IPS-20b (cell line): ENCODE results near the gene SLC17A6.

Experiments used
- H3K27ac ChIP-seq: one replicate; pipeline ENCODE4 v1.5.1; 2013; ENCODE audit warnings: low read length
- H3K27me3 ChIP-seq: 2 replicates; pipeline ENCODE4 v1.6.1; 2013; ENCODE audit warnings: mild to moderate bottlenecking, low read length, inconsistent platforms; ENCODE audit not compliant: insufficient read depth
- H3K36me3 ChIP-seq: 2 replicates; pipeline ENCODE4 v1.6.1; 2013; ENCODE audit warnings: low read depth, mild to moderate bottlenecking, inconsistent platforms, low read length, moderate library complexity; ENCODE audit not compliant: insufficient read depth
- H3K4me1 ChIP-seq: 2 replicates; pipeline ENCODE4 v1.6.1; 2013; ENCODE audit warnings: mild to moderate bottlenecking, control low read depth, inconsistent platforms, low read length, moderate library complexity; ENCODE audit not compliant: insufficient read depth
- H3K4me3 ChIP-seq: 2 replicates; pipeline ENCODE4 v1.5.1; 2013; ENCODE audit warnings: mild to moderate bottlenecking, low read length, inconsistent platforms
- H3K9ac ChIP-seq: 2 replicates; pipeline ENCODE4 v1.6.1; 2013; ENCODE audit warnings: low read depth, mild to moderate bottlenecking, inconsistent platforms, low read length, moderate library complexity
- H3K9me3 ChIP-seq: 2 replicates; pipeline ENCODE4 v1.6.1; 2013; ENCODE audit warnings: mild to moderate bottlenecking, low read depth, low read length, inconsistent platforms; ENCODE audit not compliant: insufficient read depth

Gene SLC17A6

DNA sequence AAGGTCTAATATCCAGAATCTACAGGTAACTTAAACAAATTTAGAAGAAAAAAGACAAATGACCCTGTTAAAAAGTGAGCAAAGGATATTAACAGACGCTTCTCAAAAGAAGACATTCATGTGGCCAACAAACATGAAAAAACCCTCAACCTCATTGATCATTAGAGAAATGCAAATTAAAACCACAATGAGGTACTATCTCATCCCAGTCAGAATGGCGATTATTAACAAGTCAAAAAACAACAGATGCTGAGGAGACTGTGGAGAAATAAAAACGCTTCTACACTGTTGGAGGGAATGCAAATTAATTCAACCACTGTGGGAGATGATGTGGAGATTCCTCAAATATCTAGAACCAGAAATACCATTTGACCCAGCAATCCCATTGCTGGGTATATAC is 67.2 kb downstream of the SLC17A6 start:
- H3K9me3 ChIP-seq, result no peaks in the 10 kb centered on the region
- peaks cover 5% of the 10 kb centered on the region; the same call in 1 of the 2 replicates for H3K4me1 ChIP-seq
- H3K27me3 ChIP-seq, result no peaks in the 10 kb centered on the region
- H3K27ac ChIP-seq, result no peak overlapping the region
- no peaks in the 10 kb centered on the region for H3K36me3 ChIP-seq
- no peak overlapping the region for H3K4me3 ChIP-seq
- H3K9ac ChIP-seq, result no peak overlapping the region

DNA sequence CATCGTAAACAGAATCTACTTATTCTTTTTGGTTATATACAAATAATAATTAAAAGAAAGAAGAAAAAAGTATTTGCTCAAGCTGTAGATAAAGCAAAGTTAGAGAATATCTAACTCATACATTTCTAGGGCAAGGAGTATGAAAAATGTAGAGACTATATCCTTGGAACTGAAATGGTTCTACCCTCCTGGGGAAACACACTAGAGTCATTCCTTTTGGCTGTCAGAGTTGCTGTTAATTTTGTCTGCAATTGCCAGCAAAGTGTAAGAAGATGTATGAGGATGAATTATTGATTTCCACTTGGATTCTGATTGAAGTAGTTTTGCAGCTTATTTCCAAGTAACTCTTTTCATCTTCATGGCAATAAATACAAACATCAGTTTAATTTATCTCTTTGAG is 69.1 kb downstream of the SLC17A6 start:
- Histone ChIP-seq H3K9me3 (no peaks in the 10 kb centered on the region), H3K27ac (no peak overlapping the region), H3K4me1 (peaks cover 5% of the 10 kb centered on the region; the same call in 1 of the 2 replicates), H3K4me3 (no peak overlapping the region), H3K27me3 (no peaks in the 10 kb centered on the region), H3K9ac (no peak overlapping the region), H3K36me3 (no peaks in the 10 kb centered on the region)

DNA sequence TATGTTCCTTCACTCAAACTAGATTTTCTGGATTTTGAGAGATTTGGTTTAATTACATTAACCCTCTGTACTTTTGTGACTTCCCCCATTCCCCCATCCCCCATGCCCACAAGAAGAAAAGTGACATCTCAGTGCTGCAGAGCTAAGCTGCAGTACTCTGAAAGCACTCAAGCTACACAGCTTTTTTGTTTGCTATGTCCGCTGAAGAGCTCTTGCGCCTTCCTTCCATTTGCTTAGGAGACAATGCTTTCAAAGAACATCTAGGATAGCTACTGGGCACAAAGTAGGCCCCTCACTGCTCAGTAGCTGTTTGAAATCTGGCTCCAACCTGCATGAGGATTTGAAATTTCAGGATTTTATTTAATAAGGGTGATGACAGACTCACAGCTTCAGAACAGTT is 69.7 kb downstream of the SLC17A6 start:
- Histone ChIP-seq H3K9me3 (no peaks in the 10 kb centered on the region), H3K4me3 (no peak overlapping the region), H3K9ac (no peak overlapping the region), H3K36me3 (no peaks in the 10 kb centered on the region), H3K27me3 (no peaks in the 10 kb centered on the region), H3K4me1 (peaks cover 5% of the 10 kb centered on the region; the same call in 1 of the 2 replicates), H3K27ac (no peak overlapping the region)

DNA sequence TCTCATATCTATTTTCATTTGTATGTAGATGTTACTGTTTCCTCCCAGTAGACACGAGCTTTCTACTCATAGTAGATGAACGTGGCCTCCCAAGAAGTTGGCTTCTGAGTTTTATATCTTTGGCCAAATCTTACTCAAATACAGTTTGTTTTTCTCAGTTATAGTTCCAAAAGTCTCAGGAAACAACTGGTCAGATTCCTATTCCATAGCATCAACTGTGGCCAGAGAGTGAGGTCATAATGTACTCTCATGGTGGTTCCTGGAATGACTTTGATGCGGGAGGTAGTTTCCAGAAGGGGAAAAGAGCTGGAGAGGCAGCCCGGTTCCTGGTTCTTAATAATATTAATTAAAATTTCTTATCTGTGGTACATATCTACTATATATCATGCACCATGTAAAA is 77.3 kb downstream of the SLC17A6 start:
- Histone ChIP-seq H3K4me1 (no peaks in the 10 kb centered on the region), H3K36me3 (no peaks in the 10 kb centered on the region), H3K9ac (no peak overlapping the region), H3K4me3 (no peak overlapping the region), H3K9me3 (no peaks in the 10 kb centered on the region), H3K27me3 (no peaks in the 10 kb centered on the region), H3K27ac (no peak overlapping the region)

DNA sequence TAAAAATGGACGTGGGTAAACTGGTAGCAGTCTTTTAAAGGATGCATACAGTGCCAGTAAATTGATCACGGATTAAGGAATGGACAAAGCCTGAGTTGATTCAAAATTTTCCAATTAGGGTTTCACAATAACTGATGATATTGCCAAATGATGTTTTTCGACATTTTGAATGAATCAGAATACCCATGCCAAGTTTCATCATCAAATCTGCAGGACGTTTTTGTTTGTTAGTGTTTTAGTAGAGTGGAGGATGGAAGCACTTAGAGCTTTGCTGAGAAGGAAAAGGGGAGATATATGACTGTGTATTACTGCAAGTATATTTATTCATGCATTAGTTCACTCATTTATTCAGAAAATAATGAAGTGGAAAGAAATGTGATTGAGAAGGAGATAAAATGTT is 78.3 kb downstream of the SLC17A6 start:
- H3K9ac ChIP-seq, result no peak overlapping the region
- H3K4me3 ChIP-seq, result no peak overlapping the region
- H3K27ac ChIP-seq, result no peak overlapping the region
- H3K9me3 ChIP-seq, result no peaks in the 10 kb centered on the region
- no peaks in the 10 kb centered on the region for H3K27me3 ChIP-seq
- no peaks in the 10 kb centered on the region for H3K4me1 ChIP-seq
- H3K36me3 ChIP-seq, result no peaks in the 10 kb centered on the region

DNA sequence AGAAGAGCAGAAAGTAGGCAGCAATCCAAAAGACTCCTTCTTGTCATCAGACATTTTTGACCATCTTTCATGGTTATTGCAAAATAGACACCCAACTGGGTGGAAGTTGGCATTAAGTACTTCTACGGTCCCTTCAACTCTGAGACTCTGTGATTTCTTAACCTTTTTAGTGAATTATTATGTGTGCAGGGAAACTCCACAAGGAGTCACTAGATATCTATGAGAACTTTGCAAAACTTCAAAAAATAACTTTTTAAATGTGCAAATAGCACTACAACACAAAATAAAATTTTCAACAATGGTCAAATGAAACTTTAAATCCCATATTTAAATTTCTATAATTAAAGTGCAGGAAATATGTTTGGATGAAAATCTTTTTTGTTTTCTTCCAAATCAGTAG is 88.7 kb downstream of the SLC17A6 start:
- Histone ChIP-seq H3K27ac (no peak overlapping the region), H3K36me3 (no peaks in the 10 kb centered on the region), H3K9me3 (no peaks in the 10 kb centered on the region), H3K4me3 (no peak overlapping the region), H3K9ac (no peak overlapping the region), H3K4me1 (peaks cover 8% of the 10 kb centered on the region; the same call in 1 of the 2 replicates), H3K27me3 (no peaks in the 10 kb centered on the region)
